SK-N-SH (cell line): ENCODE measurements around the gene C10orf143. TPM values are rescaled to one million over a fixed set of nuclear protein-coding genes. Genes with fewer than 3 reads are reported as not detected.

Source experiments
- CTCF ChIA-PET: fragments of 300-600, 350-600 bp; formaldehyde crosslinking; extraction: SDS; loops from one replicate; lab custom pipeline; 2021; lab: Yijun Ruan, JAX
- POLR2A ChIA-PET: fragments of 350-600 bp; sonication (Branson Sonifier 250); formaldehyde crosslinking; extraction: SDS; loops from one replicate; lab custom pipeline; 2020; ENCODE audit warnings: antibody characterized with exemption, inconsistent platforms; lab: Yijun Ruan, JAX
- DNase-seq: peaks from one replicate; pipeline ENCODE4 v3.0.0; 2012
- H2AFZ ChIP-seq: fragments of 200-600 bp; sonication (generic); 2 replicates; pipeline ENCODE4 v1.8.1; 2016; ENCODE audit warnings: antibody characterized with exemption, mild to moderate bottlenecking, low read depth
- H3F3A ChIP-seq: fragments of 200-600 bp; sonication (generic); replicated peaks from 2 replicates; pipeline ENCODE3; 2016; ENCODE audit warnings: antibody characterized with exemption, mild to moderate bottlenecking; ENCODE audit not compliant: insufficient read depth
- H3K27ac ChIP-seq, 2 experiments: fragments of 200-500 bp in 1 of 2; fragments of 200-600 bp in 1 of 2; sonication (Bioruptor generic) in 1 of 2; sonication (generic), shearing (Covaris generic) in 1 of 2; 2 replicates each; pipeline versions ENCODE4 v1.5.1 to v1.6.1; 2014 to 2016; ENCODE audit warnings: low read depth in 2 of 2, inconsistent platforms in 1 of 2, low read length in 1 of 2, mild to moderate bottlenecking in 1 of 2, mixed read lengths in 1 of 2
- H3K27me3 ChIP-seq: fragments of 200-600 bp; sonication (generic), shearing (Covaris generic); 2 replicates; pipeline ENCODE4 v1.6.1; 2016; ENCODE audit warnings: mixed run types; ENCODE audit not compliant: insufficient read depth
- H3K36me3 ChIP-seq, 2 experiments: fragments of 200-500 bp in 1 of 2; fragments of 200-600 bp in 1 of 2; sonication (Bioruptor generic) in 1 of 2; sonication (generic) in 1 of 2; replicated peaks in 1 of 2; 2 replicates each; pipeline versions ENCODE3 to v1.5.1; 2014 to 2016; ENCODE audit warnings: low read length in 1 of 2, mild to moderate bottlenecking in 1 of 2; ENCODE audit not compliant: insufficient read depth in 2 of 2, control insufficient read depth in 1 of 2
- H3K4me1 ChIP-seq, 2 experiments: fragments of 200-500 bp in 1 of 2; fragments of 200-600 bp in 1 of 2; sonication (Bioruptor generic) in 1 of 2; sonication (generic), shearing (Covaris generic) in 1 of 2; 2 replicates each; pipeline versions ENCODE4 v1.5.1 to v1.6.1; 2014 to 2016; ENCODE audit warnings: low read depth in 1 of 2, low read length in 1 of 2, mixed run types in 1 of 2; ENCODE audit not compliant: insufficient read depth in 2 of 2, control insufficient read depth in 1 of 2
- H3K4me2 ChIP-seq: fragments of 200-600 bp; sonication (generic), shearing (Covaris generic); 2 replicates; pipeline ENCODE4 v1.6.1; 2017; ENCODE audit warnings: mixed run types
- H3K4me3 ChIP-seq, 2 experiments: fragments of 200-500 bp in 1 of 2; fragments of 200-600 bp in 1 of 2; sonication (Bioruptor generic) in 1 of 2; sonication (generic), shearing (Covaris generic) in 1 of 2; 2 replicates each; pipeline versions ENCODE4 v1.5.1 to v1.8.1; 2014 to 2016; ENCODE audit warnings: low read depth in 2 of 2, inconsistent platforms in 1 of 2, low read length in 1 of 2, mild to moderate bottlenecking in 1 of 2, mixed read lengths in 1 of 2, moderate library complexity in 1 of 2
- H3K79me2 ChIP-seq: fragments of 200-600 bp; sonication (generic); 2 replicates; pipeline ENCODE4 v1.8.1; 2017; ENCODE audit warnings: mild to moderate bottlenecking; ENCODE audit not compliant: insufficient read depth
- H3K9ac ChIP-seq: fragments of 200-600 bp; sonication (generic); 2 replicates; pipeline ENCODE4 v1.6.1; 2017; ENCODE audit warnings: mixed run types
- H3K9me2 ChIP-seq: fragments of 200-600 bp; sonication (generic); 2 replicates; pipeline ENCODE4 v1.6.1; 2017; ENCODE audit warnings: mixed run types
- H3K9me3 ChIP-seq: fragments of 200-600 bp; sonication (generic); 2 replicates; pipeline ENCODE4 v1.6.1; 2017; ENCODE audit warnings: mixed run types, mild to moderate bottlenecking, moderate library complexity
- H4K20me1 ChIP-seq: fragments of 200-600 bp; sonication (generic); 2 replicates; pipeline ENCODE4 v1.6.1; 2017; ENCODE audit warnings: mild to moderate bottlenecking, mixed run types; ENCODE audit not compliant: insufficient read depth
- CHD2 ChIP-seq: fragments of 150-350 bp; IDR thresholded peaks from 2 replicates; pipeline ENCODE4 v1.6.1; 2018; ENCODE audit warnings: low read length; ENCODE audit not compliant: partially characterized antibody
- CTCF ChIP-seq: fragments of 200-600 bp; sonication (generic); IDR thresholded peaks from 2 replicates; pipeline ENCODE4 v1.6.1; 2017; ENCODE audit warnings: antibody characterized with exemption, mild to moderate bottlenecking, moderate library complexity
- EP300 ChIP-seq, 2 experiments: IDR thresholded peaks; 2 replicates each; pipeline versions ENCODE4 v1.4.0 to v1.6.1; 2012; ENCODE audit warnings: borderline replicate concordance in 1 of 2, low read depth in 1 of 2, low read length in 1 of 2
- EZH2phosphoT487 ChIP-seq: fragments of 200-600 bp; sonication (generic); IDR thresholded peaks from 2 replicates; pipeline ENCODE4 v1.6.1; 2017; ENCODE audit warnings: low read depth, mixed run types, mild to moderate bottlenecking, antibody characterized with exemption, moderate library complexity, borderline replicate concordance
- FOSL2 ChIP-seq: IDR thresholded peaks from 2 replicates; pipeline ENCODE4 v1.4.0; 2012; ENCODE audit warnings: low read depth, mild to moderate bottlenecking, moderate library complexity, borderline replicate concordance
- FOXJ3 ChIP-seq: sonication (generic); formaldehyde crosslinking; IDR thresholded peaks from 2 replicates; pipeline ENCODE4 v1.5.1; 2020; ENCODE audit warnings: mild to moderate bottlenecking, missing genetic modification reagents
- FOXM1 ChIP-seq: IDR thresholded peaks from 2 replicates; pipeline ENCODE4 v1.4.0; 2012; ENCODE audit warnings: low read depth, mild to moderate bottlenecking
- GATA2 ChIP-seq: sonication (generic); formaldehyde crosslinking; IDR thresholded peaks from 2 replicates; pipeline ENCODE4 v1.5.0; 2020; ENCODE audit warnings: mild to moderate bottlenecking, missing genetic modification reagents
- JUND ChIP-seq: IDR thresholded peaks from 2 replicates; pipeline ENCODE4 v1.4.0; 2012
- MEF2A ChIP-seq: IDR thresholded peaks from 2 replicates; pipeline ENCODE4 v1.4.0; 2012; ENCODE audit warnings: low read depth, borderline replicate concordance
- NRF1 ChIP-seq: IDR thresholded peaks from 2 replicates; pipeline ENCODE4 v1.6.1; 2012; ENCODE audit warnings: low read depth, mild to moderate bottlenecking, low read length
- POLR2AphosphoS5 ChIP-seq: IDR thresholded peaks from 2 replicates; pipeline ENCODE4 v1.6.1; 2012; ENCODE audit warnings: low read depth, low read length
- TAF1 ChIP-seq: IDR thresholded peaks from 2 replicates; pipeline ENCODE4 v1.6.1; 2012; ENCODE audit warnings: low read depth, mild to moderate bottlenecking, low read length, moderate library complexity, borderline replicate concordance
- TCF12 ChIP-seq: IDR thresholded peaks from 2 replicates; pipeline ENCODE4 v1.4.0; 2012
- TEAD4 ChIP-seq: IDR thresholded peaks from 2 replicates; pipeline ENCODE4 v1.4.0; 2012; ENCODE audit warnings: mild to moderate bottlenecking, borderline replicate concordance; ENCODE audit not compliant: insufficient read depth
- USF1 ChIP-seq: IDR thresholded peaks from 2 replicates; pipeline ENCODE4 v1.4.0; 2012; ENCODE audit warnings: low read depth, borderline replicate concordance
- WGBS: methylation state at CpG from one replicate; pipeline ENCODE4 v1.1.6; 2017; ENCODE audit warnings: low lambda C conversion rate; 5-methylcytosine and 5-hydroxymethylcytosine counted together
- polyA plus RNA-seq, 3 experiments: library from polyadenylated mRNA; depleted of rRNA; stranded (reverse); fragments of >200 nt; gene quantifications; 2 replicates each; pipeline ENCODE4 v1.2.3, GENCODE V29; 2012
- TF ChIP-seq, protein P1 (sequence below): IDR thresholded peaks from 2 replicates; pipeline ENCODE4 v1.6.1; 2012; ENCODE audit warnings: mild to moderate bottlenecking, low read depth, low read length, moderate library complexity
- TF ChIP-seq, protein P2 (sequence below): fragments of 150-350 bp; IDR thresholded peaks from 2 replicates; pipeline ENCODE4 v1.6.1; 2017; ENCODE audit warnings: antibody characterized with exemption, low read length, low read depth, borderline replicate concordance

C10orf143 gene
- polyA plus RNA-seq, 1 of the 3 experiments (the other 2 are of a cell fraction): 2.2 TPM

DNA sequence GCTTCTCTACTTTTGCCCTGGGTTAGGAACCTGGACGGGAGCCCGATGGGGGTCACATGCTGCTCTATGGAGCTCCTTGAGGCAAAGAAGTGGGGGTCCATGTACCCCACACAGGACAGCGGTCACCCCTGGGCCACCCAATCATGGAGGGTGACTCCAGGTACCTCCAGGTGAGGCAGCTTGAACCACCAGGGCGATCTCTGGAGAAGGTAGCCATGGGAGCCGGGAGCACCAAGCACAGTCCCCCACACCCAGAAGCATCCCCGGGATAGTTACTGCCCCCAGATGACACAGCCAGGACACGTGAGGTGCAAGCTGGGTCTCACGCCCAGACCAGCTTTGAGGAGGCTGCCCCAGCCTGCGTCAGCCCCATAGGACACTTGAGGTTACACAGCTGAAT, 58.4 kb downstream of the C10orf143 start (continued):
- TF ChIP-seq, protein P1, sequence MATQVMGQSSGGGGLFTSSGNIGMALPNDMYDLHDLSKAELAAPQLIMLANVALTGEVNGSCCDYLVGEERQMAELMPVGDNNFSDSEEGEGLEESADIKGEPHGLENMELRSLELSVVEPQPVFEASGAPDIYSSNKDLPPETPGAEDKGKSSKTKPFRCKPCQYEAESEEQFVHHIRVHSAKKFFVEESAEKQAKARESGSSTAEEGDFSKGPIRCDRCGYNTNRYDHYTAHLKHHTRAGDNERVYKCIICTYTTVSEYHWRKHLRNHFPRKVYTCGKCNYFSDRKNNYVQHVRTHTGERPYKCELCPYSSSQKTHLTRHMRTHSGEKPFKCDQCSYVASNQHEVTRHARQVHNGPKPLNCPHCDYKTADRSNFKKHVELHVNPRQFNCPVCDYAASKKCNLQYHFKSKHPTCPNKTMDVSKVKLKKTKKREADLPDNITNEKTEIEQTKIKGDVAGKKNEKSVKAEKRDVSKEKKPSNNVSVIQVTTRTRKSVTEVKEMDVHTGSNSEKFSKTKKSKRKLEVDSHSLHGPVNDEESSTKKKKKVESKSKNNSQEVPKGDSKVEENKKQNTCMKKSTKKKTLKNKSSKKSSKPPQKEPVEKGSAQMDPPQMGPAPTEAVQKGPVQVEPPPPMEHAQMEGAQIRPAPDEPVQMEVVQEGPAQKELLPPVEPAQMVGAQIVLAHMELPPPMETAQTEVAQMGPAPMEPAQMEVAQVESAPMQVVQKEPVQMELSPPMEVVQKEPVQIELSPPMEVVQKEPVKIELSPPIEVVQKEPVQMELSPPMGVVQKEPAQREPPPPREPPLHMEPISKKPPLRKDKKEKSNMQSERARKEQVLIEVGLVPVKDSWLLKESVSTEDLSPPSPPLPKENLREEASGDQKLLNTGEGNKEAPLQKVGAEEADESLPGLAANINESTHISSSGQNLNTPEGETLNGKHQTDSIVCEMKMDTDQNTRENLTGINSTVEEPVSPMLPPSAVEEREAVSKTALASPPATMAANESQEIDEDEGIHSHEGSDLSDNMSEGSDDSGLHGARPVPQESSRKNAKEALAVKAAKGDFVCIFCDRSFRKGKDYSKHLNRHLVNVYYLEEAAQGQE: no peak
- TF ChIP-seq JUND: no peak
- TF ChIP-seq POLR2AphosphoS5: no peak
- no peak for TF ChIP-seq FOSL2
- no peak for TF ChIP-seq EZH2phosphoT487
- no peak for TF ChIP-seq MEF2A
- no peak for TF ChIP-seq FOXM1
- TF ChIP-seq TCF12: no peak
- TF ChIP-seq GATA2: no peak
- TF ChIP-seq TEAD4: no peak

- CTCF ChIA-PET: no interaction called here
- DNase-seq: no peak
- H4K20me1 ChIP-seq: no peaks in the 10 kb centered on the region
- H3K9me2 ChIP-seq: no peaks in the 10 kb centered on the region
- H3F3A ChIP-seq: no peaks in the 10 kb centered on the region
- 74% methylated on average over 12 of the region's 12 CpGs for WGBS
- H3K27ac ChIP-seq: no peak overlapping the region
- H3K79me2 ChIP-seq: no peaks in the 10 kb centered on the region
- H3K4me1 ChIP-seq: peaks cover 0 to 9% of the 10 kb centered on the region in 2 experiments; a peak in 1 of 4 replicates
- no peaks in the 10 kb centered on the region for H3K9me3 ChIP-seq
- POLR2A ChIA-PET: no interaction called here
- H3K9ac ChIP-seq: no peak overlapping the region
- no peaks in the 10 kb centered on the region for H3K27me3 ChIP-seq
- no peak overlapping the region for H3K4me2 ChIP-seq
- no peaks in the 10 kb centered on the region for H3K36me3 ChIP-seq
- no peak overlapping the region for H3K4me3 ChIP-seq
- no peak overlapping the region for H2AFZ ChIP-seq
- TF ChIP-seq NRF1 (no peak), TCF12 (no peak), FOXJ3 (CRISPR knock-in tag) (no peak), TAF1 (no peak), FOXM1 (no peak), USF1 (no peak), GATA2 (no peak), CTCF (no peak), CHD2 (no peak), EP300 (IDR thresholded peaks at IDR 0.05; ENCODE audit: borderline replicate concordance in 1 of 2, low read depth in 1 of 2, low read length in 1 of 2) (no peak)
- TF ChIP-seq, protein P2, sequence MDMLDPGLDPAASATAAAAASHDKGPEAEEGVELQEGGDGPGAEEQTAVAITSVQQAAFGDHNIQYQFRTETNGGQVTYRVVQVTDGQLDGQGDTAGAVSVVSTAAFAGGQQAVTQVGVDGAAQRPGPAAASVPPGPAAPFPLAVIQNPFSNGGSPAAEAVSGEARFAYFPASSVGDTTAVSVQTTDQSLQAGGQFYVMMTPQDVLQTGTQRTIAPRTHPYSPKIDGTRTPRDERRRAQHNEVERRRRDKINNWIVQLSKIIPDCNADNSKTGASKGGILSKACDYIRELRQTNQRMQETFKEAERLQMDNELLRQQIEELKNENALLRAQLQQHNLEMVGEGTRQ: no peak
- TF ChIP-seq, protein P1: no peak
Observed at GRCh38 chr10:130050721-130051120, 59.9 kb downstream of the C10orf143 start.
